ENCODE data around the gene RAB19.
A peak's percentile ranks its signal among the peaks of the same experiment; 100 is the strongest.

The RAB19 gene

DNA sequence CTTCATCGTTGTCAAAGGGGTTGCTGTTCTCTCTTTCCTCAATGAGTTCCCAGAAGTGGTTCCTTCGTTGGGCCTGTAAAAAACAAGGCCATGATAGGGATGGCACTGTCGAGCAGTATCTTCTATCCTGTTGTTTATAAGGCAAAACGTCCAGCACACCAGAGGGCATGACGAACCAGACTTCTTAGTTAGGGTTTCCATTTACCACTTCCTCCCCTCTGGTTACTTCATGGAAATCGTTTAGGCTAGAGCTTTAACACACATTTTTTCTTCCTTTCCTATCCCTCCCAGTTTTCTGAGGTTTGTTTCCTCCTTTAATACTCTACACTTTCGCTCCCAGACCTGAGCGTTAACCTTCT, 50.8 kb downstream of the RAB19 start:
- H3K27ac ChIP-seq: peak overlapping the region; percentile 89

DNA sequence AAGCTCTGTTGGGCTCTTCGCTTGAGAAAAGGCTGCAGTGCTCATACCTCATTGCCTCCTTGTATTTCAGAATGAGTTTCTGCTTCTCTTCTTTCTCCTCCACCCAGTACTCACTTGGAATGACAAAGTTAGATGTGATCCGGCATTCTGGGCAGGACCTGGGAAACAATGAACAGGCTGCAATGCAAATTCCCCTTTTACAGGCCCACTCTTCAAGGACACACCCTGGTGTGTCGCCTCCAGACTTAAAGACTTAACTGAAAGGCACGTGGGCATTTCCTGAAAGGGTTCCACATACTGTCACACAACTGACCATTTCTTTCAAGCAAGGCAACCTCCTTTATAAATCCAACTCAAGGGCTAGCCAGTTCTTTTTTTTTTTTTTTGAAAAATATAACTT, 51.9 kb downstream of the RAB19 start:
- H3K27ac ChIP-seq: peak overlapping the region; percentile 89
- TF ChIP-seq, protein P1, sequence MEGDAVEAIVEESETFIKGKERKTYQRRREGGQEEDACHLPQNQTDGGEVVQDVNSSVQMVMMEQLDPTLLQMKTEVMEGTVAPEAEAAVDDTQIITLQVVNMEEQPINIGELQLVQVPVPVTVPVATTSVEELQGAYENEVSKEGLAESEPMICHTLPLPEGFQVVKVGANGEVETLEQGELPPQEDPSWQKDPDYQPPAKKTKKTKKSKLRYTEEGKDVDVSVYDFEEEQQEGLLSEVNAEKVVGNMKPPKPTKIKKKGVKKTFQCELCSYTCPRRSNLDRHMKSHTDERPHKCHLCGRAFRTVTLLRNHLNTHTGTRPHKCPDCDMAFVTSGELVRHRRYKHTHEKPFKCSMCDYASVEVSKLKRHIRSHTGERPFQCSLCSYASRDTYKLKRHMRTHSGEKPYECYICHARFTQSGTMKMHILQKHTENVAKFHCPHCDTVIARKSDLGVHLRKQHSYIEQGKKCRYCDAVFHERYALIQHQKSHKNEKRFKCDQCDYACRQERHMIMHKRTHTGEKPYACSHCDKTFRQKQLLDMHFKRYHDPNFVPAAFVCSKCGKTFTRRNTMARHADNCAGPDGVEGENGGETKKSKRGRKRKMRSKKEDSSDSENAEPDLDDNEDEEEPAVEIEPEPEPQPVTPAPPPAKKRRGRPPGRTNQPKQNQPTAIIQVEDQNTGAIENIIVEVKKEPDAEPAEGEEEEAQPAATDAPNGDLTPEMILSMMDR (conservative IDR thresholded peaks at IDR 0.05): no peak

More for the DNA sequence above, 50.8 kb downstream of the RAB19 start:
- TF ChIP-seq, protein P1 (conservative IDR thresholded peaks at IDR 0.05): no peak

DNA sequence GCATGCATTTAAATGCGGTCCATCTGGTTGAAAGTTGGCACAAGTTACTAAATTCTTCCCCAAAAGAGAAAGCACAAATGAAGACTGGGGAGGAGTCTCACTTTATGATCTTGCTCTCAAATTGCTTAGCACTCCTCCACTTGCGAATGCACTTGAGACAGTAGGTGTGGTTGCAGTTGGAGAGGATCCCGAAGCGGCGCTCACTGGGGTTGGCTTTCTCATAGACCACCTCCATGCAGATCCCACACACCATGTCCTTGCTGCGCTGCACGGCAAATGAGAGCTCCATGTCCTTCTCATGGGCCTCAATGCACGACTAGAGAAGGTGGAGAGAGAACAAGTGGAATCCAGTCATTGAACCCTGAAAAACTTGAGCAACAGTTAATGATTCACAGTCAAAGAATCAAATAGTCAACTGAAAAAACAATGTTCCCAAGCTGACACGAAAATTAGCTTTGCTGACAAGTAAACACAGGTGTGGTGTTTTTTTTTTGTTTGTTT, 52.7 kb downstream of the RAB19 start:
- TF ChIP-seq, protein P1 (conservative IDR thresholded peaks at IDR 0.05): no peak
- H3K27ac ChIP-seq: no peak overlapping the region; the same call in 1 of the 2 replicates

DNA sequence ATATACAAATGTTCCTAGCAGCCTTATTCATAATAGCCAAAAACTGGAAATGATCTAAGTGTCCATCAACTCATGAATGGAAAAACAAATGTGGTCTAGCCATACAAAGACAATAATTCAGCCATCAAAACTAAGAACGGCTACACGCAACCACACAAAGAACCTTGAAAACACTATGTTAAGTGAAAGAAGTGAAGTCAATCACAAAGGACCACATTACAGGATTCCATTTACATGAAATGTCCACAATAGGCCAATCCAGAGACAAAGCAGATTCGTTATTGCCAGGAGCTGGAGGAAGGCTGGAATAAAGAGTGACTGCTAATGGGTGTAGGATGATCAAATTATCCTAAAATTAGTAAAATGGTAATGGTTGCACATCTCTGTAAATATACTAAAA, 54.3 kb downstream of the RAB19 start:
- TF ChIP-seq, protein P1 (conservative IDR thresholded peaks at IDR 0.05): no peak
- H3K27ac ChIP-seq: no peak overlapping the region

DNA sequence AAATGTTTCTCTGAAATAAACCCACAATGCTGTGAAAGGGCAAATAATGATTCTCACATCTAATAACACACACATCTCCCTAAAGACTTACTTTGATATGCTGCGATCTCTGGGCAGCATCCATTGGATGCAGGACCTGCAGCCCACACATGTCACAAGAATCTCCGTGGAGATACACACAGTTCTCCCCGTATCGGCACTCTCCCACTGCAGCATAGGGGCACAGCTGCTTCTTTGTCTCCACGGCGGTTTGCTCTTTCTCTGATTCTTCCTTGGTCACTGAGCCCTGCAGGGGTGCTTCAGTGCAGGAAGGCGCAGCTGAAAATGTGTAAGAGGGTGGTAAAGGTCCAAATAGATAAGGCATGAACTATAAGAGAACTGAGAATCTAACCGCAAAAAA, 55.1 kb downstream of the RAB19 start:
- TF ChIP-seq, protein P1 (conservative IDR thresholded peaks at IDR 0.05): no peak
- no peak overlapping the region for H3K27ac ChIP-seq

DNA sequence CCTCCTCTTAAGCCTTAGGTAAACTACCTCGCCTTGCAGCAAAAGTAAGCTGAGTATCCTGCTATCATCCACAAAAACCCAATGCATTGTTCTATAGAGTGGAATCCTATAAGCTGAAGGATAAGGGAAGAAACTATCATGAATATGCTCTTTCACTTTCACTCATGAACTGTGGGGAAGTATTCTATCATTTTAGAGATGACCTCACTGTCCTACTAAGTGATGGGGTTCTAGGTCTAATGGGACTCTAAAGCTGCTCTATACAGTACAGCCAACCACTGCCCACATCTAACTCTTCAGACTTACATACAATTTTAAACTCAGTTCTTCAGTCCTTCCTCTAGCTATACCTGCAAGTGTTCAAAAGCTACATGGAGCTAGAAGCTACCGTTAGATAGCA, 59.3 kb downstream of the RAB19 start:
- TF ChIP-seq, protein P1 (conservative IDR thresholded peaks at IDR 0.05): no peak
- H3K27ac ChIP-seq: no peak overlapping the region

DNA sequence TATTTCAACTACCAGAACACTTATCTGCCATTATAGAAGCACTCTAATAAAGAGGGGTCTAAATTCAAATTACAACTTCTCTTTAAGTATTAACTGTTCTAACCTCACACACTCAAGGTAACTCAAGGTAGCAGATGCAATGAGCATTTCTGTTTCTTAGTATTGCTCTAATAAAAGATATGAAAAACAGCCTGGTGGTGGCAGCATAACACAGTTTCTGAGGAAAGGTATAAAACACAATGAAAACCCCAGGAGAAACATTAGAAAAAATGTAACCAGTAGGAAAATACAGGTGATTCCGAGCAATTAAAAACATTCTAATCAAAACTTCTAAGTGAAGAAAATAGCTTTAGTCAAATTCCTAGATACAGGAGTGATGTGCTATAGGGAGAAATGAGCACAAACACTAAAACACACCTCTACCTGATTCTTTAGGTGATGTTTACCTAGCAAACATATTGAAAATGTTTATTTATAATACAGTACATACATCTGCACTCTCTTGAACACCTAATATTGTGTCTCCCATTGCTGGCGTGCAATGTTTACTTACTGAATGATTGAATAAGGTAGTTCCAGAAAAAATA, 72.0 kb downstream of the RAB19 start:
- H3K27ac ChIP-seq: peak overlapping the region; percentile 98
- TF ChIP-seq, protein P1 (conservative IDR thresholded peaks at IDR 0.05): peak; percentile 83
